Omental fat pad (tissue), 4 donors: Measurements from ENCODE around the gene FANCC. TPM values are rescaled to one million over a fixed set of nuclear protein-coding genes. Genes with fewer than 3 reads are reported as not detected.

ENCODE experiments used
- ATAC-seq: fragments of 150-250 bp; one replicate; pipeline ENCODE4 v1.9.1; 2016; ENCODE audit warnings: mild to moderate bottlenecking, moderate library complexity; ENCODE audit not compliant: low FRiP score
- DNase-seq: peaks from one replicate; pipeline ENCODE4 v3.0.0-alpha.2; 2019; ENCODE audit warnings: low spot score
- CTCF ChIP-seq, 3 donors: fragments of 450-650 bp; IDR thresholded peaks; one replicate each; pipeline ENCODE4 v1.5.1; 2016 to 2017; ENCODE audit warnings: antibody characterized with exemption in 3 of 3, mild to moderate bottlenecking in 3 of 3, moderate library complexity in 2 of 3
- total RNA-seq, 4 donors: library from RNA; depleted of rRNA; stranded (reverse); fragments of >200 nt; gene quantifications; one replicate each; pipeline ENCODE4 v1.1.0, GENCODE V29; 2016

The FANCC gene
- total RNA-seq, 4 donors from 2014 or later, result 4.6 to 6.8 (median 6.1) TPM

DNA sequence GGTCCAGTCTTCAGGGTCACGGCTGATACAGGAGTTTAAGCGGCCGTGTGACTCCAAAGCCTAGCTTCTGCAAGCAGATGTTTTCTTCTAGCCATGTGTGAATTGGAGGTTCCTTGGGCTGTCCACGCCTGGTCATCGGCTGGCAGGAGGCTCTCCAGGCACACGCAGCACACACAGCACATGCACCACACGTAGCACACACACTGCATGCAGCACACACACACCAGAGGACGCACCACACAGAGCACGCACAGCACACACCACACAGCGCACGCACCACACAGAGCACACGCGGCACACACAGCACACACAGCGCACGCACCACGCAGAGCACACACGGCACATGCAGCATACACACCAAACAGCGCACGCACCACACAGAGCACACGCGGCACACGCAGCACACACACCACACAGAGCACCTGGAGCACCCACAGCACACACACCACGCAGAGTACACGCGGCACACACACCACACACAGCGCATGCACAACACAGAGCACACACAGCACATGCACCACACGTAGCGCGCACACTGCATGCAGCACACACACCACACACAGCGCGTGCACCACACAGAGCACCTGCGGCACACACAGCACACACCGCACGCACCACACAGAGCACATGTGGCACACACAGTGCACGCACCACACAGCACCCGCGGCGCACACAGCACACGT lies 234.3 kb downstream of the FANCC start:
- no peak for ATAC-seq
- no peak for TF ChIP-seq CTCF (IDR thresholded peaks at IDR 0.05)
- no peak for DNase-seq

DNA sequence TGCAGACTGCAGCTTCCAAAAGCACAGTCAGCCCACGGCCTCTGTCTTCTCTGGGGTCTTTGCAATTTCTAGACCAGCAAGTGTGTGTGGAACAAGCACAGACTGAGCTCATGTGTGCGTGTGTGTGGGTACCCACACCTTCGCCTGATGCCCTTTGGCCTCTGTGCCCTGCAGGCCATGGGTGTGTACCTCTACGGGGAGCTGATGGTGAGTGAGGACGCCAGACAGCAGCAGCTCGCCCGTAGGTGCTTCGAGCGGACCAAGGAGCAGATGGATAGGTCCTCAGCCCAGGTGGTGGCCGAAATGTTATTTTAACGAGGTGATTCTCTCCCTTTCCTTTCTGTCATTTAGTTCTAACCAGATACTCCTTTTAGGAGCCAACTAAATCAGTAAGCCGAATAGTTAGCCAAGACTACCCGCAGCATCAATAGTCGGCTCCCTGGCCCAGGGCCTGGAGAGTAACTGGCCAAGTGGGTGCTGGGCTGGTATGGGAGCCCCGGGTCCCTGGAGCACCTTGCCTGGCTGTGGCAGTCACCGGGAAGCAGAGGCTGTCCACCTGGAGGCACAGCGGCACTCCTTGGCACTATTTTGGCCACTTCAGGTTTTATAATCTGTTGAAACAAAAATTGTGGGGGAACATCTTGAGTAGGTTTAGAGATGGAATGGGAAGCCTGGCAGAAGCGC lies 235.0 kb downstream of the FANCC start:
- no peak for DNase-seq
- TF ChIP-seq CTCF (IDR thresholded peaks at IDR 0.05), result no peak
- no peak for ATAC-seq

GRCh38 chr9:95081998-95082397 lies 235.5 kb downstream of the FANCC start:
- no peak for TF ChIP-seq CTCF (IDR thresholded peaks at IDR 0.05)
- DNase-seq (no peak), ATAC-seq (no peak)

DNA sequence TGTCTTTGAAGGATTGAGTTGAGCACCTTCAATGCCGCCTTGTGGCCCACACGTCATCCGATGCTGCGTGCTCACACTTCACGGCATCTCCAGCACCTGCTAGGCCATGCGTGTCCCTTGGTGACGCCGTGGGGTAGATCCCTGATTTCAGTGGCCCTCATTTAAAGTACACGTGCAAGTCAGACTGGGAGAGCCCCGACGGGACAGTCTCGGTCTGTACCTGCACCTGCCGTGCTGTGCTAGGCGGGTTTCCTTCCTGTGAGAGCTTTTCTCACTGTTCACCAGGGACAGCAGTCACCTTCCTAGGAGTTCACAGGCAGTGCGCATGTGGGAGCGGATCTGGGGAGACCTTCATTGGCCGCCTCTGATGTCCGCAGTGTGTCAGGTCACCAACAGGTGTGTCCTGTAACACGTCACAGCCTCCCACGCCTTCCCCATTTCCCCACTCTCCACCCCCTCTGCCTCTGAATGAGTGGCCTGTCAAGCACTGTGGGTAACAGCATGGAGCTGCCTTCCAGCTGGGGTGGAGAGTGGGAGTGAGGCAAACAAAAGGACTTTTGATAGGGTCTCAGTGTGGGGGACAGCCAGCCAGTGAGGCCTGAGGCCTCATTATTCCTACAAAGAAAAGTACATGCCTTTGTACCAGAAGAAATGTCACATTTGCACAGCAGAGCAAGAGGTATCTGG lies 236.4 kb downstream of the FANCC start:
- TF ChIP-seq CTCF (IDR thresholded peaks at IDR 0.05), result no peak
- DNase-seq (no peak), ATAC-seq (no peak)

DNA sequence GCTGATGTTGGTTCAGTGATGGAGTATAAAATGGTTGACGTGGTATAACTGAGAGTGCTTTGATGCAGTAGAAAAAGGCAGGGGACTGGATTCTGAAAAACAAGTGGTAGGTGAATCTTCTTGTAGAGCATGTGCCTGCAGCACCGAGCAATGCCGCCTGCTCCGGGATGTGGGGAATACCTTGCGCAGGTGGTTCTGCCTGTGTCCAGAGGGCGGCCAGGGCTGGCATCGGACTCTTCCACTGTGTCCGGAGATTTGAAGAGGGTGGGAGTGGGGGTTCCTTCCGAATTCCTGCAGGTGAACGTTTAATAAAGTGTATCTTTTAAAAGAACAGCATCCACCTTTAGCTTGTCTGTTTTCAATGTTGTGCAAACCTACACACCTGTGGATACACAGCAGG lies 238.0 kb downstream of the FANCC start:
- ATAC-seq, result no peak
- no peak for DNase-seq

DNA sequence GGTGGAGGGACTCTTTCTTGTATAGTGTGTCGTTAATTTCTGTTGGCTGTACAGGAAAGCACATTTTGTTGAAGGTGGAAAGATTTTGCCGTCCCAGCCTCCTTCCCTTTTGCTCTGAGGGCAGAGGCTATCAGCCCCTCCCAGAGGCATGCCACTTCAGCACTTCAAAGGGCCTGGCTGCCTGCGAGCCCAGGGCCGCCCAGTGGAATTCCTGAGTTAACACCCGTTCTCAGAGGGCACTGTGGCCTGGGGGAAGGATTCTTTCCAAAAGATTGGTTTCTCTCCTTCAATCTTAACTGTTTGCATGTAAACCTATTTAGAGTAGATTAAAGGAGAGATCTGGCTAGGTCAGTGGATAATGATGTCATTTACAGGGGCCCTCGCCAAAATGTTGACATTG lies 238.6 kb downstream of the FANCC start:
- TF ChIP-seq CTCF (IDR thresholded peaks at IDR 0.05), result no peak
- ATAC-seq, result no peak
- no peak for DNase-seq

More for the DNA sequence above, 238.0 kb downstream of the FANCC start:
- no peak for TF ChIP-seq CTCF (IDR thresholded peaks at IDR 0.05)
